SK-N-SH (cell line): ENCODE results near the gene TRNAU1AP. TPM values are rescaled to one million over a fixed set of nuclear protein-coding genes. Genes with fewer than 3 reads are reported as not detected.
A peak's percentile ranks its signal among the peaks of the same experiment; 100 is the strongest.
"Not testable (repeated sequence)": the region's sequence is repeated elsewhere in the genome, so short reads cannot be mapped to it uniquely, and the experiment has no call there.

Experiments
- CTCF ChIA-PET: fragments of 300-600, 350-600 bp; formaldehyde crosslinking; extraction: SDS; loops from one replicate; lab custom pipeline; 2021; lab: Yijun Ruan, JAX
- POLR2A ChIA-PET: fragments of 350-600 bp; sonication (Branson Sonifier 250); formaldehyde crosslinking; extraction: SDS; loops from one replicate; lab custom pipeline; 2020; ENCODE audit warnings: antibody characterized with exemption, inconsistent platforms; lab: Yijun Ruan, JAX
- DNase-seq: peaks from one replicate; pipeline ENCODE4 v3.0.0; 2012
- H2AFZ ChIP-seq: fragments of 200-600 bp; sonication (generic); 2 replicates; pipeline ENCODE4 v1.8.1; 2016; ENCODE audit warnings: antibody characterized with exemption, mild to moderate bottlenecking, low read depth
- H3F3A ChIP-seq: fragments of 200-600 bp; sonication (generic); replicated peaks from 2 replicates; pipeline ENCODE3; 2016; ENCODE audit warnings: antibody characterized with exemption, mild to moderate bottlenecking; ENCODE audit not compliant: insufficient read depth
- H3K27ac ChIP-seq, 2 experiments: fragments of 200-500 bp in 1 of 2; fragments of 200-600 bp in 1 of 2; sonication (Bioruptor generic) in 1 of 2; sonication (generic), shearing (Covaris generic) in 1 of 2; 2 replicates each; pipeline versions ENCODE4 v1.5.1 to v1.6.1; 2014 to 2016; ENCODE audit warnings: low read depth in 2 of 2, inconsistent platforms in 1 of 2, low read length in 1 of 2, mild to moderate bottlenecking in 1 of 2, mixed read lengths in 1 of 2
- H3K27me3 ChIP-seq: fragments of 200-600 bp; sonication (generic), shearing (Covaris generic); 2 replicates; pipeline ENCODE4 v1.6.1; 2016; ENCODE audit warnings: mixed run types; ENCODE audit not compliant: insufficient read depth
- H3K36me3 ChIP-seq, 2 experiments: fragments of 200-500 bp in 1 of 2; fragments of 200-600 bp in 1 of 2; sonication (Bioruptor generic) in 1 of 2; sonication (generic) in 1 of 2; replicated peaks in 1 of 2; 2 replicates each; pipeline versions ENCODE3 to v1.5.1; 2014 to 2016; ENCODE audit warnings: low read length in 1 of 2, mild to moderate bottlenecking in 1 of 2; ENCODE audit not compliant: insufficient read depth in 2 of 2, control insufficient read depth in 1 of 2
- H3K4me1 ChIP-seq, 2 experiments: fragments of 200-500 bp in 1 of 2; fragments of 200-600 bp in 1 of 2; sonication (Bioruptor generic) in 1 of 2; sonication (generic), shearing (Covaris generic) in 1 of 2; 2 replicates each; pipeline versions ENCODE4 v1.5.1 to v1.6.1; 2014 to 2016; ENCODE audit warnings: low read depth in 1 of 2, low read length in 1 of 2, mixed run types in 1 of 2; ENCODE audit not compliant: insufficient read depth in 2 of 2, control insufficient read depth in 1 of 2
- H3K4me2 ChIP-seq: fragments of 200-600 bp; sonication (generic), shearing (Covaris generic); 2 replicates; pipeline ENCODE4 v1.6.1; 2017; ENCODE audit warnings: mixed run types
- H3K4me3 ChIP-seq, 2 experiments: fragments of 200-500 bp in 1 of 2; fragments of 200-600 bp in 1 of 2; sonication (Bioruptor generic) in 1 of 2; sonication (generic), shearing (Covaris generic) in 1 of 2; 2 replicates each; pipeline versions ENCODE4 v1.5.1 to v1.8.1; 2014 to 2016; ENCODE audit warnings: low read depth in 2 of 2, inconsistent platforms in 1 of 2, low read length in 1 of 2, mild to moderate bottlenecking in 1 of 2, mixed read lengths in 1 of 2, moderate library complexity in 1 of 2
- H3K79me2 ChIP-seq: fragments of 200-600 bp; sonication (generic); 2 replicates; pipeline ENCODE4 v1.8.1; 2017; ENCODE audit warnings: mild to moderate bottlenecking; ENCODE audit not compliant: insufficient read depth
- H3K9ac ChIP-seq: fragments of 200-600 bp; sonication (generic); 2 replicates; pipeline ENCODE4 v1.6.1; 2017; ENCODE audit warnings: mixed run types
- H3K9me2 ChIP-seq: fragments of 200-600 bp; sonication (generic); 2 replicates; pipeline ENCODE4 v1.6.1; 2017; ENCODE audit warnings: mixed run types
- H3K9me3 ChIP-seq: fragments of 200-600 bp; sonication (generic); 2 replicates; pipeline ENCODE4 v1.6.1; 2017; ENCODE audit warnings: mixed run types, mild to moderate bottlenecking, moderate library complexity
- H4K20me1 ChIP-seq: fragments of 200-600 bp; sonication (generic); 2 replicates; pipeline ENCODE4 v1.6.1; 2017; ENCODE audit warnings: mild to moderate bottlenecking, mixed run types; ENCODE audit not compliant: insufficient read depth
- EP300 ChIP-seq, 2 experiments: IDR thresholded peaks; 2 replicates each; pipeline versions ENCODE4 v1.4.0 to v1.6.1; 2012; ENCODE audit warnings: borderline replicate concordance in 1 of 2, low read depth in 1 of 2, low read length in 1 of 2
- NFIC ChIP-seq: IDR thresholded peaks from 2 replicates; pipeline ENCODE4 v1.4.0; 2012; ENCODE audit warnings: borderline replicate concordance
- POLR2AphosphoS5 ChIP-seq: IDR thresholded peaks from 2 replicates; pipeline ENCODE4 v1.6.1; 2012; ENCODE audit warnings: low read depth, low read length
- TEAD4 ChIP-seq: IDR thresholded peaks from 2 replicates; pipeline ENCODE4 v1.4.0; 2012; ENCODE audit warnings: mild to moderate bottlenecking, borderline replicate concordance; ENCODE audit not compliant: insufficient read depth
- ZBTB33 ChIP-seq: IDR thresholded peaks from 2 replicates; pipeline ENCODE4 v1.4.0; 2012; ENCODE audit warnings: low read depth, borderline replicate concordance
- WGBS: methylation state at CpG from one replicate; pipeline ENCODE4 v1.1.6; 2017; ENCODE audit warnings: low lambda C conversion rate; 5-methylcytosine and 5-hydroxymethylcytosine counted together
- polyA plus RNA-seq, 3 experiments: library from polyadenylated mRNA; depleted of rRNA; stranded (reverse); fragments of >200 nt; gene quantifications; 2 replicates each; pipeline ENCODE4 v1.2.3, GENCODE V29; 2012

TRNAU1AP gene
- polyA plus RNA-seq, 1 of the 3 experiments (the other 2 are of a cell fraction) = 25.8 TPM

DNA sequence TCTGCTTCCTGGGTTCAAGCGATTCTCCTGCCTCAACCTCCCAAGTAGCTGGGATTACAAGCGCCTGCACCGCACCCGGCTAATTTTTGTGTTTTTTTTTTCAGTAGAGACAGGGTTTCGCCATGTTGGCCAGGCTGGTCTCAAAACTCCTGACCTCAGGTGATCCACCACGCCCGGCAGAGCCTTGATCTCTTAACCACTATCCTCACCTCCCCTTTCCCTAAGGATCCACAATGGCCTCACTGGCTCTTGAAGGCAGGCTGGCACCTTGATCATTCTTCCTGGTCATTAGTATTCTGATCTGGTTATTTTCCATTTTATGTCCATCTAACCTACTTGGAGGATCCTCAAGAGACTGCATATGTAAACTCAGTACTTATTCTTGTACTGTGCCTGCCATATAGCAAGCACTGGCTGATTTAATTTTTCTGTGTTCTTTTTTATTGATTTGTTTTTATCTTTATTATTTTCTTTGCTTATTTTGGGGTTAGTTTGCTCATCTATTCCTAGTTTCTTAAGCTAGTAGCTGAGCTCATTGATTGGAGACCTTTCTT, 40.8 kb upstream of the TRNAU1AP start:
- no peak for DNase-seq
- peaks cover 39 to 70% of the 10 kb centered on the region in 2 experiments for H3K36me3 ChIP-seq
- peaks cover 26% of the 10 kb centered on the region for H3K79me2 ChIP-seq
- peaks cover 87% of the 10 kb centered on the region for H4K20me1 ChIP-seq
- ChIA-PET CTCF (interaction anchor here (1.8 kb wide), 1 partner anchor 91 kb away, joined by 6 read pairs; no protein-coding TSS in a partner anchor), POLR2A (interaction anchor here (0.8 to 1.0 kb wide), 2 partner anchors 41 to 264 kb away, joined by 3 read pairs; no protein-coding TSS in a partner anchor)
- H3K9me2 ChIP-seq = no peaks in the 10 kb centered on the region
- no peaks in the 10 kb centered on the region for H3K27me3 ChIP-seq
- H3K4me2 ChIP-seq = no peak overlapping the region
- H3K4me3 ChIP-seq = no peak overlapping the region
- 87% methylated on average over 7 of the region's 7 CpGs for WGBS
- no peak overlapping the region for H3K9ac ChIP-seq
- peaks cover 18 to 20% of the 10 kb centered on the region in 2 experiments; a peak in 3 of 4 replicates for H3K4me1 ChIP-seq
- no peak overlapping the region for H2AFZ ChIP-seq
- H3F3A ChIP-seq = peaks cover 100% of the 10 kb centered on the region
- TF ChIP-seq POLR2AphosphoS5 (peak; percentile 38; the same call in 1 of the 2 replicates), TEAD4 (no peak)
- TF ChIP-seq, all 33 proteins: peak for 1
- no peaks in the 10 kb centered on the region for H3K9me3 ChIP-seq
- peak overlapping the region; percentile 11 to 75; a peak in 3 of 4 replicates for H3K27ac ChIP-seq

- 79% methylated on average over 13 of the region's 13 CpGs for WGBS
- H3K9me2 ChIP-seq, POLR2A ChIA-PET, H3K4me3 ChIP-seq, H2AFZ ChIP-seq, H3K9me3 ChIP-seq, H3K27me3 ChIP-seq, DNase-seq, H3K9ac ChIP-seq, H3K4me2 ChIP-seq: not testable (repeated sequence)
- 0 out of 4 replicates have a peak, but pooled peaks of 1 of the 2 experiments have one; percentile 4 for TF ChIP-seq EP300 (IDR thresholded peaks at IDR 0.05; ENCODE audit: borderline replicate concordance in 1 of 2, low read depth in 1 of 2, low read length in 1 of 2)
- TF ChIP-seq ZBTB33 = 0 out of 2 replicates have a peak, but pooled peaks have one; percentile 6
- Histone ChIP-seq H3K36me3 (peaks cover 24 to 46% of the 10 kb centered on the region in 2 experiments), H3K79me2 (peaks cover 13% of the 10 kb centered on the region), H4K20me1 (peaks cover 68% of the 10 kb centered on the region), H3K4me1 (peaks cover 9 to 21% of the 10 kb centered on the region in 2 experiments; a peak in 2 of 4 replicates), H3K27ac (peak overlapping the region in 1 of 2 experiments; percentile 21; a peak in 1 of 4 replicates), H3F3A (peaks cover 87% of the 10 kb centered on the region)
- CTCF ChIA-PET = interaction anchor here (0.9 to 4.6 kb wide), 3 partner anchors 67 to 363 kb away, joined by 3 to 46 read pairs (median 3); no protein-coding TSS in a partner anchor
These were observed 38.4 kb upstream of the TRNAU1AP start for GRCh38 chr1:28514445-28514933.

DNA sequence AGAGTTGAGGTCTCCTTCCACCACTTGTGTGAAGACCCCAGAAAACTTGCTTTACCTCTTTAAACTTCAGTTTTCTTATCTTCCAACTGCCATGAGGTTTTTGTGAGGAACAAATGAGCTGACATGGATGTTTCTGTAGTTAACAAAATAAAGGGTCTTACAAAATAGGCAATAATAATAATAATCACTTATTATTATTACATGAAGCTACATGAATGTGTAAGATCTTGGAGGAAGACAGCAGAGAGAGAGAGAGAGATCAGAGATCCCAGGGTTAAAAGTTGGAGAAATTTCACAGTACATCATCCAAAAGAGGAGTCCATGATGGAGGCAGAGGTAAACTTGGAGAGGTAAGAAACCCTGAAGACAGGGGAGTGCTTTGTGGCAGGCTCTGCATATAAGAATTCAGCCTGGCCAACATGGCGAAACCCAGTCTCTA, 36.3 kb upstream of the TRNAU1AP start:
- Histone ChIP-seq H3K27me3 (no peaks in the 10 kb centered on the region), H3K79me2 (peaks cover 31% of the 10 kb centered on the region), H3K9me2 (no peaks in the 10 kb centered on the region), H3K4me2 (no peak overlapping the region), H3K27ac (peak overlapping the region in 1 of 2 experiments; percentile 73; a peak in 1 of 4 replicates), H3K36me3 (peaks cover 7 to 26% of the 10 kb centered on the region in 2 experiments), H3K4me1 (peaks cover 4 to 12% of the 10 kb centered on the region in 2 experiments; a peak in 2 of 4 replicates), H3K4me3 (no peak overlapping the region), H2AFZ (no peak overlapping the region), H3F3A (peaks cover 69% of the 10 kb centered on the region), H3K9me3 (no peaks in the 10 kb centered on the region), H3K9ac (no peak overlapping the region)
- ChIA-PET POLR2A (interaction anchor here (1.3 to 1.5 kb wide), 2 partner anchors 11 to 65 kb away, joined by 4 to 5 read pairs; no protein-coding TSS in a partner anchor), CTCF (interaction anchor here (0.6 to 4.6 kb wide), 7 partner anchors 52 to 157 kb away, joined by 3 to 46 read pairs (median 4); no protein-coding TSS in a partner anchor)
- 100% methylated on average over 1 of the region's 1 CpG for WGBS
- TF ChIP-seq POLR2AphosphoS5 (peak; percentile 40; the same call in 1 of the 2 replicates), NFIC (no peak)
- TF ChIP-seq, all 33 proteins: peak for 1
- DNase-seq = no peak
- H4K20me1 ChIP-seq = peaks cover 48% of the 10 kb centered on the region
